Measurements from ENCODE around the gene PERCC1.

The PERCC1 gene

GRCh38 chr16:1450218-1450617 is 19.3 kb downstream of the PERCC1 start:
- peak; percentile 39 for DNase-seq (ENCODE audit: low spot score)

GRCh38 chr16:1450841-1451240 is 20.0 kb downstream of the PERCC1 start:
- no peak for DNase-seq (ENCODE audit: low spot score)

GRCh38 chr16:1451702-1452392 is 21.0 kb downstream of the PERCC1 start:
- DNase-seq (ENCODE audit: low spot score), result no peak

GRCh38 chr16:1452530-1452929 is 21.7 kb downstream of the PERCC1 start:
- no peak for DNase-seq (ENCODE audit: low spot score)

- DNase-seq (ENCODE audit: low spot score), result no peak
These were observed 22.4 kb downstream of the PERCC1 start for GRCh38 chr16:1453316-1453715.

- no peak for DNase-seq (ENCODE audit: low spot score)
These were observed 23.7 kb downstream of the PERCC1 start for GRCh38 chr16:1454561-1454960.

- DNase-seq (ENCODE audit: low spot score), result no peak
These were observed 24.6 kb downstream of the PERCC1 start for GRCh38 chr16:1455190-1456171.

- no peak for DNase-seq (ENCODE audit: low spot score)
These were observed 26.1 kb downstream of the PERCC1 start for GRCh38 chr16:1456951-1457350.

GRCh38 chr16:1457489-1458245 is 26.8 kb downstream of the PERCC1 start:
- DNase-seq (ENCODE audit: low spot score), result no peak

GRCh38 chr16:1458336-1458976 is 27.6 kb downstream of the PERCC1 start:
- DNase-seq (ENCODE audit: low spot score), result no peak

- no peak for DNase-seq (ENCODE audit: low spot score)
These were observed 28.1 kb downstream of the PERCC1 start for GRCh38 chr16:1458977-1459341.

- DNase-seq (ENCODE audit: low spot score), result no peak
These were observed 29.1 kb downstream of the PERCC1 start for GRCh38 chr16:1459967-1460366.

GRCh38 chr16:1460602-1461138 is 29.8 kb downstream of the PERCC1 start:
- no peak for DNase-seq (ENCODE audit: low spot score)

- no peak for DNase-seq (ENCODE audit: low spot score)
These were observed 30.3 kb downstream of the PERCC1 start for GRCh38 chr16:1461146-1461545.

- no peak for DNase-seq (ENCODE audit: low spot score)
These were observed 33.5 kb downstream of the PERCC1 start for GRCh38 chr16:1464196-1464893.

- DNase-seq (ENCODE audit: low spot score), result no peak
These were observed 34.2 kb downstream of the PERCC1 start for GRCh38 chr16:1464894-1465566.

GRCh38 chr16:1465567-1465915 is 34.7 kb downstream of the PERCC1 start:
- DNase-seq (ENCODE audit: low spot score), result no peak

- DNase-seq (ENCODE audit: low spot score), result no peak
These were observed 35.2 kb downstream of the PERCC1 start for GRCh38 chr16:1466054-1466453.

- no peak for DNase-seq (ENCODE audit: low spot score)
These were observed 36.2 kb downstream of the PERCC1 start for GRCh38 chr16:1466968-1467521.

- no peak for DNase-seq (ENCODE audit: low spot score)
These were observed 37.5 kb downstream of the PERCC1 start for GRCh38 chr16:1468426-1468810.
